Memory B cell (primary cell): ENCODE results near the gene CPN2.

Source experiments
- ATAC-seq: fragments of 150-1000 bp; cut with Tn5 transposase; 2 replicates; pipeline ENCODE4 v1.10.0; 2021; ENCODE audit warnings: low read depth, mild to moderate bottlenecking, moderate library complexity
- DNase-seq, 2 donors: peaks; one replicate each; pipeline ENCODE4 v3.0.0; 2022; ENCODE audit warnings: low spot score in 2 of 2
- H3K27ac Mint-ChIP-seq: one replicate; pipeline ENCODE4 v1.8.0; 2022; ENCODE audit warnings: mild to moderate bottlenecking, moderate library complexity, mixed read lengths
- H3K27me3 Mint-ChIP-seq: one replicate; pipeline ENCODE4 v1.8.0; 2022; ENCODE audit warnings: mixed read lengths
- H3K36me3 Mint-ChIP-seq: one replicate; pipeline ENCODE4 v1.8.0; 2022; ENCODE audit warnings: mild to moderate bottlenecking, mixed read lengths
- H3K4me1 Mint-ChIP-seq: one replicate; pipeline ENCODE4 v1.8.0; 2022; ENCODE audit warnings: mixed read lengths
- H3K4me3 Mint-ChIP-seq: one replicate; pipeline ENCODE4 v1.8.0; 2022; ENCODE audit warnings: mild to moderate bottlenecking, moderate library complexity, mixed read lengths
- H3K9me3 Mint-ChIP-seq: one replicate; pipeline ENCODE4 v1.8.0; 2022; ENCODE audit warnings: mixed read lengths

Gene CPN2

GRCh38 chr3:194374935-194375334 is 23.8 kb upstream of the CPN2 start:
- no peak for DNase-seq
- Mint-ChIP-seq H3K27ac (no peak overlapping the region), H3K4me3 (no peak overlapping the region), H3K36me3 (no peaks in the 10 kb centered on the region), H3K27me3 (peaks cover 27% of the 10 kb centered on the region), H3K9me3 (no peaks in the 10 kb centered on the region), H3K4me1 (peaks cover 2% of the 10 kb centered on the region)
- no peak for ATAC-seq

- DNase-seq: no peak
- Mint-ChIP-seq H3K27me3 (peaks cover 30% of the 10 kb centered on the region), H3K4me1 (peaks cover 2% of the 10 kb centered on the region), H3K9me3 (no peaks in the 10 kb centered on the region), H3K27ac (no peak overlapping the region), H3K4me3 (no peak overlapping the region), H3K36me3 (no peaks in the 10 kb centered on the region)
- no peak for ATAC-seq
These were observed 22.8 kb upstream of the CPN2 start for GRCh38 chr3:194373899-194374298.

- ATAC-seq (no peak), DNase-seq (no peak)
- Mint-ChIP-seq H3K9me3 (no peaks in the 10 kb centered on the region), H3K27me3 (peaks cover 31% of the 10 kb centered on the region), H3K4me1 (peaks cover 2% of the 10 kb centered on the region), H3K4me3 (no peak overlapping the region), H3K36me3 (no peaks in the 10 kb centered on the region), H3K27ac (no peak overlapping the region)
These were observed 21.9 kb upstream of the CPN2 start for GRCh38 chr3:194373028-194373427.

GRCh38 chr3:194370753-194371152 is 19.6 kb upstream of the CPN2 start:
- Mint-ChIP-seq H3K4me1 (peaks cover 2% of the 10 kb centered on the region), H3K27ac (no peak overlapping the region), H3K36me3 (no peaks in the 10 kb centered on the region), H3K4me3 (no peak overlapping the region), H3K27me3 (peaks cover 34% of the 10 kb centered on the region), H3K9me3 (no peaks in the 10 kb centered on the region)
- no peak for ATAC-seq
- DNase-seq: no peak

DNA sequence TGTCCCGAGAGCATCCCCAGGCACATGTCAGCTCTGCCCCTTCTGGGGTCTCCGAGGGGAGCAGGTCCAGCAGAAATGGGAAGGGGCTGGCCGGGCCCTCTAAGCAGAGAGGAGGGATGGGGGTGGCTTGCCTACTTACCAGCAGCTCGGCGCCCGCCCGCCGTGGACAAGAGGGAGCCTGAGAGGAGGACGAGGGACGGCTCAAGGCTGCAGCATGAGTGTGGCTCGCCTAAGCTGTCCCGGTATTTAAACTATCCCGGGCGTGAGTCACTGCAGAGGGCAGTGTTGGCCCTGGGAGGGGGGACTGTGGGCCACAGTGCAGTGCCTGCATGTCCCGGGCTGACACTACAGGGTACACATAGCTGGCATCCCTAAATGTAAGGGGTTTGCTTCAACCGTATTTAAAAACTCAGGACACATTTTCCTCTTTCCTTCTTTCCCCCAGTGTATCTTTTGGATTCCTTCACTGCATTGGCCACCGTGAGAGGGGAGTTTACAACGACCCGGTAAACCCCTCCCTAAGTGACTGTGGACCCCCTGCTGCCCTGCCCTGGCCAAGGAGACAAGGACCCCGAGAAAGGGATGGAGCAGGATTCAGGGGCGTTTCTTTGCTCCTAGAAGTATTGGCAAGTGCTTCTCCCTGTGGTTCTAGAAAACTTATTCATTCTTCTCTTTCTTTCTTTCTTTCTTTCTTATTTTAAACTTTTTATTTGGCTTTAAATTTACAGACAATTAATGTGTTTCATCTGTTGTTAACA is 18.6 kb upstream of the CPN2 start, which contains the start of gene LRRC15:
Gene LRRC15, minus strand, starts transcription at position 222 of the 758 bp plus-strand sequence. CDS start 8,700 bp downstream, outside the sequence.
- H3K9me3 Mint-ChIP-seq: no peaks in the 10 kb centered on the region
- H3K27ac Mint-ChIP-seq: no peak within 1 kb of the TSS
- H3K36me3 Mint-ChIP-seq: no peaks in the 10 kb centered on the region
- peaks cover 29% of the 10 kb centered on the region for H3K27me3 Mint-ChIP-seq
- H3K4me3 Mint-ChIP-seq: no peak within 1 kb of the TSS
- no peaks in the 10 kb centered on the region for H3K4me1 Mint-ChIP-seq
- DNase-seq (no peak), ATAC-seq (no peak)

DNA sequence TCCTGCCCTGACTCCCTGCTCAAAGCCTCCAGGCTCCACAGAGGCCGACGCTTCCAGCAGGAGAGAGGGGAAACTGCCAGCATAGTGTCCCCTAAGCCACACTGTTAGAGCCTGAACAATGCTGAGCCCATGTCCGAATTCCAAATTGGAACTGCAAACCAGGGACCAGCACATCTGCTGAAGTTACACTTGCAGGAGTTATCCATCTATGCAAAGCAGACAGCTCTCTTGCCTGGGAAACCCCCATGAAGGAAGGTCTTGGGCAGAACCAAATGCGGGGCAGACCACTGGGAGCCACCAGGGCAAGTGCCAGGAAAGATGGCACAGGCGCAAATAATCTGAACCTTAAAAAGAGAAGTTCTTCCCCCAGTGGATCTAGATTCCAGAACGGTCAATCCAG is 17.8 kb upstream of the CPN2 start:
- H3K9me3 Mint-ChIP-seq: no peaks in the 10 kb centered on the region
- DNase-seq (no peak), ATAC-seq (no peak)
- no peak overlapping the region for H3K27ac Mint-ChIP-seq
- H3K4me1 Mint-ChIP-seq: no peaks in the 10 kb centered on the region
- peaks cover 29% of the 10 kb centered on the region for H3K27me3 Mint-ChIP-seq
- H3K36me3 Mint-ChIP-seq: no peaks in the 10 kb centered on the region
- no peak overlapping the region for H3K4me3 Mint-ChIP-seq

GRCh38 chr3:194367992-194368841 is 17.1 kb upstream of the CPN2 start:
- peak; percentile 49 for ATAC-seq

GRCh38 chr3:194365978-194366490 is 14.9 kb upstream of the CPN2 start:
- H3K4me1 Mint-ChIP-seq: no peaks in the 10 kb centered on the region
- H3K4me3 Mint-ChIP-seq: no peak overlapping the region
- H3K36me3 Mint-ChIP-seq: no peaks in the 10 kb centered on the region

More at GRCh38 chr3:194367992-194368841, 17.1 kb upstream of the CPN2 start:
- no peak overlapping the region for H3K4me3 Mint-ChIP-seq
- H3K27ac Mint-ChIP-seq: no peak overlapping the region
- no peaks in the 10 kb centered on the region for H3K36me3 Mint-ChIP-seq
- no peak for DNase-seq
- H3K9me3 Mint-ChIP-seq: no peaks in the 10 kb centered on the region
- peaks cover 28% of the 10 kb centered on the region for H3K27me3 Mint-ChIP-seq
- H3K4me1 Mint-ChIP-seq: no peaks in the 10 kb centered on the region

GRCh38 chr3:194365526-194365925 is 14.4 kb upstream of the CPN2 start:
- H3K27ac Mint-ChIP-seq: no peak overlapping the region
- no peak overlapping the region for H3K4me3 Mint-ChIP-seq
- no peak for ATAC-seq
- no peaks in the 10 kb centered on the region for H3K9me3 Mint-ChIP-seq
- no peaks in the 10 kb centered on the region for H3K4me1 Mint-ChIP-seq
- H3K27me3 Mint-ChIP-seq: peaks cover 15% of the 10 kb centered on the region
- DNase-seq: no peak
- H3K36me3 Mint-ChIP-seq: no peaks in the 10 kb centered on the region

More at GRCh38 chr3:194365978-194366490, 14.9 kb upstream of the CPN2 start:
- no peaks in the 10 kb centered on the region for H3K9me3 Mint-ChIP-seq
- peaks cover 15% of the 10 kb centered on the region for H3K27me3 Mint-ChIP-seq
- no peak for ATAC-seq
- H3K27ac Mint-ChIP-seq: no peak overlapping the region
- DNase-seq: no peak

- Mint-ChIP-seq H3K27me3 (peaks cover 18% of the 10 kb centered on the region), H3K27ac (no peak overlapping the region), H3K9me3 (no peaks in the 10 kb centered on the region), H3K4me1 (no peaks in the 10 kb centered on the region), H3K4me3 (no peak overlapping the region), H3K36me3 (no peaks in the 10 kb centered on the region)
- DNase-seq (no peak), ATAC-seq (no peak)
These were observed 13.7 kb upstream of the CPN2 start for GRCh38 chr3:194364652-194365434.

- no peaks in the 10 kb centered on the region for H3K36me3 Mint-ChIP-seq
- no peak for DNase-seq
- no peak for ATAC-seq
- peaks cover 22% of the 10 kb centered on the region for H3K27me3 Mint-ChIP-seq
- H3K4me1 Mint-ChIP-seq: no peaks in the 10 kb centered on the region
- H3K4me3 Mint-ChIP-seq: no peak overlapping the region
- H3K27ac Mint-ChIP-seq: no peak overlapping the region
- no peaks in the 10 kb centered on the region for H3K9me3 Mint-ChIP-seq
These were observed 13.2 kb upstream of the CPN2 start for GRCh38 chr3:194364314-194364651.

- H3K4me1 Mint-ChIP-seq: no peaks in the 10 kb centered on the region
- H3K4me3 Mint-ChIP-seq: no peak overlapping the region
- DNase-seq (no peak), ATAC-seq (no peak)
- peaks cover 12% of the 10 kb centered on the region for H3K27me3 Mint-ChIP-seq
- H3K36me3 Mint-ChIP-seq: no peaks in the 10 kb centered on the region
- H3K9me3 Mint-ChIP-seq: no peaks in the 10 kb centered on the region
- H3K27ac Mint-ChIP-seq: no peak overlapping the region
These were observed 9.4 kb upstream of the CPN2 start for GRCh38 chr3:194360568-194360967.

DNA sequence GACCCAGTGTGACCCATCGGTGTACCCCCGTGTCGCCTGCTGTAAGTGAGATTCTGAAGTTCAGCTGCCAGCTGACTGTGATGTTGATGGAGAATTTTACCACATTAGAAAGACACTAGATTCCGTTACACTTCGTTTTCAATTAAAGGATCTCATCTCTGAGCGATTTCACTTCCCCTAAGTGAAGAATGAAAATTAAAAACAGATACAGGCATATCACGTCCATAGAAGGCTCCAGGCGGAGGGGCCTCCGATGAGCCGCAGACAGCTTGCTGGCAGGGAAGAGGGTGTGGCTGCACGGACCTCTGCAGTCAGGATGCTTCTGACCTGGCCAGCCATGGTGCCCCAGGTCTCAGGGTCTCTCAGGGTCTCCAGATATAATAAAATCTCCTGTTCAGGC is 6.6 kb upstream of the CPN2 start:
- peaks cover 12% of the 10 kb centered on the region for H3K27me3 Mint-ChIP-seq
- DNase-seq: no peak
- H3K4me1 Mint-ChIP-seq: no peaks in the 10 kb centered on the region
- no peaks in the 10 kb centered on the region for H3K9me3 Mint-ChIP-seq
- no peak for ATAC-seq
- no peak overlapping the region for H3K4me3 Mint-ChIP-seq
- no peaks in the 10 kb centered on the region for H3K36me3 Mint-ChIP-seq
- no peak overlapping the region for H3K27ac Mint-ChIP-seq

- Mint-ChIP-seq H3K4me1 (no peaks in the 10 kb centered on the region), H3K9me3 (no peaks in the 10 kb centered on the region), H3K27me3 (peaks cover 12% of the 10 kb centered on the region), H3K4me3 (no peak overlapping the region), H3K27ac (no peak overlapping the region), H3K36me3 (no peaks in the 10 kb centered on the region)
- ATAC-seq (no peak), DNase-seq (no peak)
These were observed 4.3 kb upstream of the CPN2 start for GRCh38 chr3:194355379-194355778.
